Adrenal gland (tissue), 12 donors: ENCODE measurements around the gene S100A9. TPM values are rescaled to one million over a fixed set of nuclear protein-coding genes. Genes with fewer than 3 reads are reported as not detected.
A peak's percentile ranks its signal among the peaks of the same experiment; 100 is the strongest.
"Not testable (repeated sequence)": the region's sequence is repeated elsewhere in the genome, so short reads cannot be mapped to it uniquely, and the experiment has no call there.

ENCODE experiments used
- DNase-seq, 7 donors: peaks; one replicate each; pipeline ENCODE4 v3.0.0-alpha.2; 2019 to 2020
- H3K27ac ChIP-seq, 5 donors: fragments of 200-600 bp; sonication (generic) in 4 of 5; 1 replicate in 3 of 5; 2 replicates in 2 of 5; pipeline versions ENCODE4 v1.5.1 to v1.8.0; 2016 to 2020; ENCODE audit warnings: mild to moderate bottlenecking in 1 of 5
- H3K27me3 ChIP-seq: fragments of 200-600 bp; 2 replicates; pipeline ENCODE4 v1.8.0; 2021
- H3K36me3 ChIP-seq, 2 donors: fragments of 200-600 bp; replicated peaks in 1 of 2; 1 replicate in 1 of 2; 2 replicates in 1 of 2; pipeline versions ENCODE4 v1.5.1 to v1.8.0; 2018 to 2022
- H3K4me1 ChIP-seq, 2 donors: fragments of 200-600 bp; replicated peaks in 1 of 2; 1 replicate in 1 of 2; 2 replicates in 1 of 2; pipeline versions ENCODE4 v1.5.1 to v1.8.0; 2018 to 2021
- H3K4me3 ChIP-seq, 4 donors: fragments of 200-600 bp; sonication (generic) in 3 of 4; one replicate each; pipeline ENCODE4 v1.5.1; 2016 to 2018
- H3K9me3 ChIP-seq, 3 donors: fragments of 200-600 bp; sonication (generic) in 1 of 3; replicated peaks in 1 of 3; 1 replicate in 2 of 3; 2 replicates in 1 of 3; pipeline versions ENCODE4 v1.5.1 to v1.8.0; 2016 to 2021
- CTCF ChIP-seq, 6 experiments: fragments of 450-650 bp in 4 of 6; fragments of 200-600 bp in 2 of 6; sonication (generic) in 1 of 6; IDR thresholded peaks; 1 replicate in 5 of 6; 2 replicates in 1 of 6; pipeline versions ENCODE4 v1.5.1 to v1.8.0; 2016 to 2021; ENCODE audit warnings: antibody characterized with exemption in 6 of 6, mild to moderate bottlenecking in 2 of 6, moderate library complexity in 1 of 6
- POLR2A ChIP-seq, 2 donors: fragments of 450-650 bp; IDR thresholded peaks; one replicate each; pipeline ENCODE4 v1.6.1; 2017; ENCODE audit warnings: antibody characterized with exemption in 2 of 2, mild to moderate bottlenecking in 2 of 2, moderate library complexity in 1 of 2
- WGBS, 4 donors: extraction: QIAGEN DNeasy Blood & Tissue Kit in 2 of 4; methylation state at CpG; one replicate each; pipeline versions ENCODE4 v1.1.5 to v1.1.7; 2013 to 2017; 5-methylcytosine and 5-hydroxymethylcytosine counted together
- intact Hi-C, 2 donors: fragments of 100-400 bp; cut with DNase I; formaldehyde crosslinking; loops; one replicate each; pipeline versions ENCODE4 v1.14.1 to v1.15.0; 2022 to 2023
- polyA plus RNA-seq, 3 donors: library from polyadenylated mRNA; stranded (reverse); fragments of 200-250 nt in 2 of 3; fragments of 350-450 nt in 1 of 3; fragmentation: Illumina TruSeq in 1 of 3; extraction: RNeasy Lipid Tissue Mini Kit (QIAGEN cat#74804) in 1 of 3; gene quantifications; one replicate each; pipeline ENCODE4 v1.2.3, GENCODE V29; 2013 to 2014
- small RNA-seq, 2 donors: library from RNA; depleted of rRNA; stranded (forward); fragments of <200 nt; gene quantifications; one replicate each; pipeline ENCODE3, GENCODE V24; 2016
- total RNA-seq, 9 donors: library from RNA; depleted of rRNA in 4 of 9; stranded (reverse); fragments of >200 nt in 4 of 9; fragments of 120-200 nt in 1 of 9; fragmentation: NEBNext Ultra II Directional in 1 of 9; extraction: Animal tissue kit (Norgen Biotek cat#: 25700) in 1 of 9; gene quantifications; one replicate each; pipeline versions ENCODE4 v1.1.0 to v1.2.4, GENCODE V29; 2013 to 2023
- donor health status: healthy with polysubstance abuse.
- donor health status: Bipolar disorder and iron deficiency.
- donor health status: DM: yes; HTN: yes; CAD: no.
- donor health status: DM: no; HTN: no; CAD: no.
- donor health status: DM: no; HTN: no; CAD: no.
- donor health status: DM: yes; HTN: yes; CAD: no.

Gene S100A9
- total and polyA plus RNA-seq, 12 donors, result 30.6 to 544 (median 158) TPM

DNA sequence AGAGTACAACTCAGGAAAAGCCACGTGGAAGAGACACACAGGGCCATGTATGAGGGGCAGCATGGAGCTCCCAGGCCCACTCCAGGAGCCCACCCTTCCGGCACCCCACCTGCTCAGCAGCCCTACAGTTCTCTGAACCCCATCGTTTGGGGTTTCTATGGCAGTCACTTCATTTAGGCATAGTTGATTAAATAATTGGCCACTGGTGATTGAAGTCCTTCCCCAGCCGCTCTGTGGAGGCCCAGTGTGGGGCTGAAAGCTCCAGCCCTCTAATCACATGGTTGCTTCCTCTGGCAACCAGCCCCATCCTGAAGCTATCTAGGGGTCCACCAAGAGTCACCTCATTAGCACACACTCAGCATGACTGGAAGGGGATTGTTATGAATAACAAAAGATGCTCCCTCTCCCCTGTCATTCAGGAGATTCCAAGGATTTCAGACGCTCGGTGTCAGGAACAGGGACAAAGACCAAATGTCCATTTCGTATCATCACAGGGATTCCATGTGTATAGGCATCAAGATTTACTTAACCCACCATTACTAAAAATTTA lies 46.5 kb downstream of the S100A9 start:
- WGBS, 4 donors, result 74 to 83% (median 76%) methylated on average over 7 of the region's 7 CpGs
- intact Hi-C loops, result no loop called here
- Histone ChIP-seq H3K27ac (no peak overlapping the region), H3K4me1 (no peaks in the 10 kb centered on the region), H3K36me3 (no peaks in the 10 kb centered on the region), H3K9me3 (no peaks in the 10 kb centered on the region), H3K4me3 (no peak overlapping the region), H3K27me3 (no peaks in the 10 kb centered on the region)
- no peak for TF ChIP-seq CTCF (IDR thresholded peaks at IDR 0.05)
- no peak for TF ChIP-seq POLR2A (IDR thresholded peaks at IDR 0.05)
- DNase-seq, result no peak

- H3K27me3 ChIP-seq, result no peaks in the 10 kb centered on the region
- TF ChIP-seq POLR2A (IDR thresholded peaks at IDR 0.05) (no peak), CTCF (IDR thresholded peaks at IDR 0.05) (peak in 5 of 6 experiments; percentile 35 to 58 (median 40))
- H3K4me3 ChIP-seq, result no peak overlapping the region
- intact Hi-C loops, result no loop called here
- no peaks in the 10 kb centered on the region for H3K9me3 ChIP-seq
- 34 to 41% (median 39%) methylated on average over 15 of the region's 15 CpGs for WGBS, 4 donors
- no peak overlapping the region for H3K27ac ChIP-seq
- no peaks in the 10 kb centered on the region for H3K36me3 ChIP-seq
- peak; percentile 27 to 62 (median 38) for DNase-seq
- H3K4me1 ChIP-seq, result no peaks in the 10 kb centered on the region
Measured at GRCh38 chr1:153404768-153405167, 47.1 kb downstream of the S100A9 start.

- H3K27me3 ChIP-seq, H3K4me3 ChIP-seq, intact Hi-C loops, DNase-seq, H3K4me1 ChIP-seq, H3K27ac ChIP-seq, H3K9me3 ChIP-seq, H3K36me3 ChIP-seq: not testable (repeated sequence)
- 67 to 84% (median 80%) methylated on average over 3 to 6 of the region's 6 CpGs for WGBS, 4 donors
Measured at GRCh38 chr1:153405825-153406599, 48.4 kb downstream of the S100A9 start.

- peak in 1 of 7 donors; percentile 9 for DNase-seq
- H3K4me1 ChIP-seq, intact Hi-C loops, H3K9me3 ChIP-seq, H3K4me3 ChIP-seq, H3K27ac ChIP-seq, H3K27me3 ChIP-seq, H3K36me3 ChIP-seq: not testable (repeated sequence)
- WGBS, 4 donors, result 61 to 74% (median 68%) methylated on average over 10 to 11 of the region's 11 CpGs
Measured at GRCh38 chr1:153407274-153407673, 49.6 kb downstream of the S100A9 start.

Small RNA genes within 50 kb of the gene (small RNA-seq; reads per million reads assigned to genes)
- gene RNU6-160P (0 reads per million in 2 donors), gene S100A15A (0 reads per million in 2 donors)

Other genes with a start within 250 kb of the S100A9 start
- not detected for gene SPRR2F, start 244.3 kb upstream of the S100A9 start, total RNA-seq
- not detected for gene SPRR2F, start 244.3 kb upstream of the S100A9 start, polyA plus RNA-seq
- gene SPRR2G, start 207.0 kb upstream of the S100A9 start, total RNA-seq, result not detected
- not detected for gene SPRR2G, start 207.0 kb upstream of the S100A9 start, polyA plus RNA-seq
- not detected for gene LELP1, start 154.4 kb upstream of the S100A9 start, total RNA-seq
- not detected for gene LELP1, start 154.4 kb upstream of the S100A9 start, polyA plus RNA-seq
- not detected for gene PRR9, start 140.3 kb upstream of the S100A9 start, total RNA-seq
- not detected for gene PRR9, start 140.3 kb upstream of the S100A9 start, polyA plus RNA-seq
- not detected for gene LORICRIN, start 98.2 kb upstream of the S100A9 start, total RNA-seq
- not detected for gene LORICRIN, start 98.2 kb upstream of the S100A9 start, polyA plus RNA-seq
- gene PGLYRP3, start 44.9 kb upstream of the S100A9 start, total RNA-seq, result not detected
- not detected for gene PGLYRP3, start 44.9 kb upstream of the S100A9 start, polyA plus RNA-seq
- gene PGLYRP4, start 9.0 kb upstream of the S100A9 start, total RNA-seq, result not detected
- gene PGLYRP4, start 9.0 kb upstream of the S100A9 start, polyA plus RNA-seq, result not detected
- gene S100A12, start 17.8 kb downstream of the S100A9 start, total RNA-seq, result 1 to 10 TPM in 6 of 9 donors, not detected in 3; 1.1 to 4.6 (median 1.6) TPM
- 1 to 10 TPM; 4.7 to 9.1 (median 5.9) TPM for gene S100A12, start 17.8 kb downstream of the S100A9 start, polyA plus RNA-seq
- 100 to 1,000 TPM in 2 of 9 donors, 10 to 100 TPM in 6, 1 to 10 TPM in 1; 3.4 to 257 (median 55.0) TPM for gene S100A8, start 33.2 kb downstream of the S100A9 start, total RNA-seq
- gene S100A8, start 33.2 kb downstream of the S100A9 start, polyA plus RNA-seq, result 100 to 1,000 TPM in 2 of 3 donors, 10 to 100 TPM in 1; 27.6 to 231 (median 164) TPM
- not detected for gene S100A7A, start 58.7 kb downstream of the S100A9 start, total RNA-seq
- gene S100A7A, start 58.7 kb downstream of the S100A9 start, polyA plus RNA-seq, result not detected
- gene S100A7, start 102.8 kb downstream of the S100A9 start, total RNA-seq, result not detected
- not detected for gene S100A7, start 102.8 kb downstream of the S100A9 start, polyA plus RNA-seq
- gene S100A6, start 178.1 kb downstream of the S100A9 start, total RNA-seq, result 100 to 1,000 TPM in 8 of 9 donors, 10 to 100 TPM in 1; 39.4 to 609 (median 369) TPM
- 1,000 to 10,000 TPM in 2 of 3 donors, 100 to 1,000 TPM in 1; 121 to 4,129 (median 3,763) TPM for gene S100A6, start 178.1 kb downstream of the S100A9 start, polyA plus RNA-seq
- under 1 TPM in 1 of 9 donors, not detected in 8; 0.17 TPM for gene S100A5, start 183.1 kb downstream of the S100A9 start, total RNA-seq
- not detected for gene S100A5, start 183.1 kb downstream of the S100A9 start, polyA plus RNA-seq
- 100 to 1,000 TPM in 4 of 9 donors, 10 to 100 TPM in 4, 1 to 10 TPM in 1; 7.9 to 291 (median 88.0) TPM for gene S100A4, start 188.0 kb downstream of the S100A9 start, total RNA-seq
- gene S100A4, start 188.0 kb downstream of the S100A9 start, polyA plus RNA-seq, result 100 to 1,000 TPM in 2 of 3 donors, 10 to 100 TPM in 1; 26.7 to 742 (median 455) TPM
- 1 to 10 TPM in 2 of 9 donors, under 1 TPM in 3, not detected in 4; 0.28 to 2.9 (median 0.54) TPM for gene S100A3, start 191.4 kb downstream of the S100A9 start, total RNA-seq
- 1 to 10 TPM in 2 of 3 donors, not detected in 1; 1.9 to 3.8 TPM for gene S100A3, start 191.4 kb downstream of the S100A9 start, polyA plus RNA-seq
- 10 to 100 TPM in 1 of 9 donors, 1 to 10 TPM in 5, under 1 TPM in 2, not detected in 1; 0.31 to 44.1 (median 1.2) TPM for gene S100A2, start 208.0 kb downstream of the S100A9 start, total RNA-seq
- gene S100A2, start 208.0 kb downstream of the S100A9 start, polyA plus RNA-seq, result 1 to 10 TPM in 2 of 3 donors, under 1 TPM in 1; 0.48 to 4.2 (median 3.8) TPM